ENCODE measurements around the gene FGFBP1.

DNA sequence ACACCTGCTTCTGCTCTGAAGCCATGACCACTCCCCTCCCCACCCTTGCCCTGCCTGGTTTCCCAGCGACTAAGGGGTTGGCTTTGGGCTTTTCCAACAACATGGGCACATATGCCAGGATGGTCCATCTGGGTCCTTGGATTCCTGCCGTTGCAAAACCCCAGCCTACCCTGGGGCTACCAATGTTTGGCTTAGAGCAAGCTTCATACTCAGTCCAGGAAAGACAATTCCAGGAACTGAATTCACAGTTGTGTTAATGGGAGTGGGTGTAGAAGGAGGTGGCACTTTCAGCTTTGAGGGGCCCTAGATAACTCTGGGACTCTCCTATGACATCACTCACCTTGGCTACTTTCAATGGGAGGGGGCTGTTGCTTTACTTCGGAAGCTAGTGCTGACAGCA lies 9.0 kb downstream of the FGFBP1 start:
- TF ChIP-seq, protein P1, sequence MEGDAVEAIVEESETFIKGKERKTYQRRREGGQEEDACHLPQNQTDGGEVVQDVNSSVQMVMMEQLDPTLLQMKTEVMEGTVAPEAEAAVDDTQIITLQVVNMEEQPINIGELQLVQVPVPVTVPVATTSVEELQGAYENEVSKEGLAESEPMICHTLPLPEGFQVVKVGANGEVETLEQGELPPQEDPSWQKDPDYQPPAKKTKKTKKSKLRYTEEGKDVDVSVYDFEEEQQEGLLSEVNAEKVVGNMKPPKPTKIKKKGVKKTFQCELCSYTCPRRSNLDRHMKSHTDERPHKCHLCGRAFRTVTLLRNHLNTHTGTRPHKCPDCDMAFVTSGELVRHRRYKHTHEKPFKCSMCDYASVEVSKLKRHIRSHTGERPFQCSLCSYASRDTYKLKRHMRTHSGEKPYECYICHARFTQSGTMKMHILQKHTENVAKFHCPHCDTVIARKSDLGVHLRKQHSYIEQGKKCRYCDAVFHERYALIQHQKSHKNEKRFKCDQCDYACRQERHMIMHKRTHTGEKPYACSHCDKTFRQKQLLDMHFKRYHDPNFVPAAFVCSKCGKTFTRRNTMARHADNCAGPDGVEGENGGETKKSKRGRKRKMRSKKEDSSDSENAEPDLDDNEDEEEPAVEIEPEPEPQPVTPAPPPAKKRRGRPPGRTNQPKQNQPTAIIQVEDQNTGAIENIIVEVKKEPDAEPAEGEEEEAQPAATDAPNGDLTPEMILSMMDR (conservative IDR thresholded peaks at IDR 0.05; ENCODE audit: low read depth, low read length), result no peak
- TF ChIP-seq EZH2phosphoT487 (IDR thresholded peaks at IDR 0.05; ENCODE audit: borderline replicate concordance, low read length) (no peak), EZH2 (IDR thresholded peaks at IDR 0.05; ENCODE audit: low read length, unreplicated experiment) (no peak)
